ENCODE results near the gene LAMA1.

GRCh38 chr18:7105943-7106342 is 11.7 kb downstream of the LAMA1 start:
- TF ChIP-seq CTCF (IDR thresholded peaks at IDR 0.05; ENCODE audit: borderline replicate concordance, extremely low read depth, low read length, poor library complexity, severe bottlenecking) (no peak), EZH2 (IDR thresholded peaks at IDR 0.05; ENCODE audit: borderline replicate concordance, low read depth, low read length, severe bottlenecking) (no peak)
